HFFc6 (cell line): Measurements from ENCODE around the gene WDR27. TPM values are rescaled to one million over a fixed set of nuclear protein-coding genes. Genes with fewer than 3 reads are reported as not detected.

Experiments
- DNase-seq: peaks from one replicate; pipeline ENCODE4 v3.0.0-alpha.2; 2018
- H3K27ac Mint-ChIP-seq: 2 replicates; pipeline ENCODE4 v1.8.0; 2020; ENCODE audit warnings: mild to moderate bottlenecking, mixed read lengths
- H3K27me3 Mint-ChIP-seq: 2 replicates; pipeline ENCODE4 v1.8.0; 2021; ENCODE audit warnings: mild to moderate bottlenecking, moderate library complexity, mixed read lengths; ENCODE audit not compliant: insufficient read depth
- H3K36me3 Mint-ChIP-seq: 2 replicates; pipeline ENCODE4 v1.8.0; 2021; ENCODE audit warnings: low read depth, mixed read lengths
- H3K4me1 Mint-ChIP-seq: 2 replicates; pipeline ENCODE4 v1.8.0; 2020; ENCODE audit warnings: low read depth, mixed read lengths
- H3K4me3 Mint-ChIP-seq: 2 replicates; pipeline ENCODE4 v1.8.0; 2020; ENCODE audit warnings: mild to moderate bottlenecking, moderate library complexity, mixed read lengths
- H3K9me3 Mint-ChIP-seq: 2 replicates; pipeline ENCODE4 v1.8.0; 2020; ENCODE audit warnings: mild to moderate bottlenecking, mixed read lengths
- total RNA-seq, 6 experiments: library from RNA; stranded (reverse); fragmentation: NEBNext Ultra II Directional; extraction: Animal tissue kit (Norgen Biotek cat#: 25700); gene quantifications; 2 replicates in 1 of 6; 3 replicates in 5 of 6; pipeline ENCODE4 v1.2.3, GENCODE V29; 2021
- TF ChIP-seq, protein P1 (sequence below): fragments of 200-600 bp; sonication (generic); IDR thresholded peaks from 2 replicates; pipeline ENCODE4 v1.5.0; 2021; ENCODE audit warnings: antibody characterized with exemption, mild to moderate bottlenecking

WDR27 gene
- total RNA-seq, 6 experiments from 2014 or later, result 10.0 to 15.8 (median 12.1) TPM

DNA sequence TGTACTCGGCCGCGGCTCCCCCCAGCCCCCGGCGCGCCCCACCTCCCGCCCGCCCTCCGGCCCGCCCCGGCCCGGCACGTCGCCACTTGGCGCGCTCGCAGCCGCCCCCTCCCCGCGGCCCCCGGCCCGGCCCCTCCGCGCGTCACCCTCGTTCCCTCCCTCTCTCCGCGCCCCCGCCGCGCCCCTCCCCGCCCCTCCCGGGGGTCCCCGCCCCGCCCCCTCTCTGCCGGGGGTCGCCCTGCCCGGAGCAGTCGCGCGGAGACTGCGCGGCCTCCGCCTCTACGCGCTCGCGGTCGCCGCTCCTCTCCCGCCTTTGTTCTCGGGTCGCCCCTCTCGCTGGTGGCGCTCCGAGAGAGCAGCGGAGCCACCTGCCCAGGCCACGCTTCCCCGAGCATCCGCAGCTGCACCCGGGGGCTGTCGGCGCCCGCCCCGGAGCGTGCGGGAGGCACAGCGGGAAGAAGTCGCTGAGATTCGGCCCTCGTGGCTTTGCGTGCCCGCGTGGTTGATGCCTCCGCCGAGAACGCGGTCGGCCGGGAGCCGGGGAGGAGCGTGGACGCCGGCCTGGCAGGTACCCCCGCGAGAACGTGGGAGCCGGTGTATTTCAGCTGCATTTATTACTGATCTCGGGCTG is 22.8 kb upstream of the WDR27 start, which contains the start of gene PHF10:
TSS of gene PHF10 (minus strand) at position 7 of the 631 bp plus-strand sequence. CDS start 569 bp downstream, outside the sequence.
- no peaks in the 10 kb centered on the region; the same call in 1 of the 2 replicates for H3K27me3 Mint-ChIP-seq
- no peak for DNase-seq
- TF ChIP-seq, protein P1, sequence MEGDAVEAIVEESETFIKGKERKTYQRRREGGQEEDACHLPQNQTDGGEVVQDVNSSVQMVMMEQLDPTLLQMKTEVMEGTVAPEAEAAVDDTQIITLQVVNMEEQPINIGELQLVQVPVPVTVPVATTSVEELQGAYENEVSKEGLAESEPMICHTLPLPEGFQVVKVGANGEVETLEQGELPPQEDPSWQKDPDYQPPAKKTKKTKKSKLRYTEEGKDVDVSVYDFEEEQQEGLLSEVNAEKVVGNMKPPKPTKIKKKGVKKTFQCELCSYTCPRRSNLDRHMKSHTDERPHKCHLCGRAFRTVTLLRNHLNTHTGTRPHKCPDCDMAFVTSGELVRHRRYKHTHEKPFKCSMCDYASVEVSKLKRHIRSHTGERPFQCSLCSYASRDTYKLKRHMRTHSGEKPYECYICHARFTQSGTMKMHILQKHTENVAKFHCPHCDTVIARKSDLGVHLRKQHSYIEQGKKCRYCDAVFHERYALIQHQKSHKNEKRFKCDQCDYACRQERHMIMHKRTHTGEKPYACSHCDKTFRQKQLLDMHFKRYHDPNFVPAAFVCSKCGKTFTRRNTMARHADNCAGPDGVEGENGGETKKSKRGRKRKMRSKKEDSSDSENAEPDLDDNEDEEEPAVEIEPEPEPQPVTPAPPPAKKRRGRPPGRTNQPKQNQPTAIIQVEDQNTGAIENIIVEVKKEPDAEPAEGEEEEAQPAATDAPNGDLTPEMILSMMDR, result no peak
- H3K27ac Mint-ChIP-seq, result peak within 1 kb of the TSS; percentile 91
- H3K4me1 Mint-ChIP-seq, result peaks cover 28% of the 10 kb centered on the region
- no peaks in the 10 kb centered on the region for H3K9me3 Mint-ChIP-seq
- H3K36me3 Mint-ChIP-seq, result no peaks in the 10 kb centered on the region
- peak within 1 kb of the TSS; percentile 91 for H3K4me3 Mint-ChIP-seq

DNA sequence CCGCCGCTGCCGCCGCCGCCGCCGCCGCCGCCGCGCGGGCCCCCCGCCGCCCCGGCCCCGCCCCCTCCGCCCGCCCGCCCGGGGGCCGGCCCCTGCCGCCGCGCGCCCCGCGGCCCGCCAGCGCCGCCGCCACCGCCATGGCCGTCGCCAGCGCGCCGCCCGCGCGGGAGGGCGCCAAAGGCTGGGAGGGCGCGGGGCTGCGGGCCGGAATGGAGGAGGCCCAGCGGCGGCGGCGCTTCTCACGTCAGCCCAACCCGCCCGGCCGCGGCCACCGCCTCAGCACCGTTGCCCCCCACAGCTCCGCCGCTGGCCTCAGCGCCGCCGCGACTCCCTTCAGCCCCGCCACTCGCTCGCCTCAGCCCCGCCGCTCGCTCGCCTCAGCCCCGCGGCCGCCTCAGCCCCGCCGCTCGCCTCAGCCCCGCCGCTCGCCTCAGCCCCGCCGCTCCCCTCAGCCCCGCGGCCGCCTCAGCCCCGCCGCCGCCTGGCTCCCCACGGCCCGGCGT is 22.2 kb upstream of the WDR27 start:
- no peaks in the 10 kb centered on the region; the same call in 1 of the 2 replicates for H3K27me3 Mint-ChIP-seq
- H3K9me3 Mint-ChIP-seq, result no peaks in the 10 kb centered on the region
- H3K4me3 Mint-ChIP-seq, result peak overlapping the region; percentile 36; the same call in 1 of the 2 replicates
- H3K27ac Mint-ChIP-seq, result no peak overlapping the region
- TF ChIP-seq, protein P1, result no peak
- H3K4me1 Mint-ChIP-seq, result peaks cover 34% of the 10 kb centered on the region
- no peaks in the 10 kb centered on the region for H3K36me3 Mint-ChIP-seq
- no peak for DNase-seq

DNA sequence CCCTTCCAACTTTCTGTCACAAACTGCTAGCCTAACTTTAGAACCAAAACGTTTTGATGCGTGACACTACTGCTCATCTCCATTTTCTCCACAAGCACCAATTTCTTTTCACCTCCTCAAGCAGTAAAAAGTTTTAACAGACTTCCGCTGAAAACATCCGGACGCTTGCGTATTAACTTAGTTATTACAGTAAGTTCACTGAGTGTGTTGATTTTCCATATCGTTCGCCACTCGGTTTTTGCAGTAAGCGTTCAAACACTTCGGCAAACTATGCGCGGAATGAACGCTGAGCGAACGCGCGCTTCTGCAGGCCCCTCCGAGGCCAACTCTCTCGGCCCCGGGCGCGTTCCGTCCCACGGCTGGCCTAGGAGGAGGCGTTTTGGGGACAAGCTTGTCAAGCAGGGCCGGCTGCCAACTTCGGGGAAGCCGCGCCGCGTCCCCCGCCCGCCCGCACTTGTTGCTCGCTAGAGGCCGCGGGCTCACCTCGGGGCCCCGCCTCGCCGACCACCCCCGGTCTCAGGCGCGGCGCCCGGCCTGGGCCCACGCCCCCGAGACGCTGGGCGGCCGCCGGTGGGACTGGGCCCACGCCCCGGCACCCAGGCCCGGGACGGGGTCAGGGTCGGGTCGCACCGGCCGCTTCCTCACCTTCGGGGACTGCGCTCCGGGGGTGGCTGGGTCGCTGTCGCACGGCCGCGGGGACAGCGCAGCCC is 21.5 kb upstream of the WDR27 start:
- no peaks in the 10 kb centered on the region; the same call in 1 of the 2 replicates for H3K27me3 Mint-ChIP-seq

DNA sequence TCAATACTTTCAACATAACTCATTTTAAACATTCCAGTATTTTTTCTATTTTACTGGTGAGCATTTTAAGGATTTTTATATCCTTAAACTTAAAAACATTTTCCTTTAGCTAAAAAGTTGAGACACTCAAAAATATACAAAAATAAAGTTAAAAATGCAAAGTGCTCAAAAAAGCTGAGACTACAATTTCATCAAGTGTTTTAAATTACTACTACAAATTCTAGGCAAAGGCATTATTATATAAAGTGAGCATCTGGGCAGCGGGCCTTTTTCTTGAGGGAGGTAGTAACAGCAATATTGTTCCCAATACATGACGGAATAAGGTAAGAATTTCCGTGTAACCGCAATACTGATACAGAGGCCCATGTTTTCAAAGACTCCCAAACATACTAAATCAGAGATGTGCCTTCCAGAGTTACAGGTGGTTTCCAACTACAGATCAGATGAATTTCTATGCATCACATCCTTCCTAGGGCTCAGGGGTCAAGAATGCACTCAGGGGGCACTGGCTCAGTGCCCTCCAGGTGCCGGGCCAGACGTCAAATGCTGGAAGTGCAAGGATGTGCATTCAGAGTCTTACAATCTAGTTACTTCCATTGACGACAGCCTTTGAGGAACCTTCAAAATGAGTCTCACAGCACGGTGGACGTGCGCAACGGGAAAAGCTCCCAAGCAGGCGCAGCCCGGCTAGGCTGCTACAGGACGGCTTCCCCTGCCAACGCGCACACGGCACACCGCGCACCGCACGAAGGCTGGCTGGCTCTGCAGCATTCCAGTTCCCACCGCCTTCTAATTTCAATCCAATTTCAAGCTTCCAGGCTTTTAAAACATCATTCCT is 20.8 kb upstream of the WDR27 start:
- peaks cover 37% of the 10 kb centered on the region for H3K4me1 Mint-ChIP-seq
- no peaks in the 10 kb centered on the region for H3K36me3 Mint-ChIP-seq
- TF ChIP-seq, protein P1, result no peak
- peak overlapping the region; percentile 79 for H3K27ac Mint-ChIP-seq
- no peaks in the 10 kb centered on the region for H3K9me3 Mint-ChIP-seq
- no peaks in the 10 kb centered on the region; the same call in 1 of the 2 replicates for H3K27me3 Mint-ChIP-seq
- peak; percentile 40 for DNase-seq
- H3K4me3 Mint-ChIP-seq, result peak overlapping the region; percentile 91

More for the DNA sequence above, 21.5 kb upstream of the WDR27 start:
- Mint-ChIP-seq H3K36me3 (no peaks in the 10 kb centered on the region), H3K9me3 (no peaks in the 10 kb centered on the region), H3K4me3 (peak overlapping the region; percentile 91), H3K4me1 (peaks cover 37% of the 10 kb centered on the region), H3K27ac (peak overlapping the region; percentile 79)
- TF ChIP-seq, protein P1, result no peak
- DNase-seq, result peak; percentile 44

DNA sequence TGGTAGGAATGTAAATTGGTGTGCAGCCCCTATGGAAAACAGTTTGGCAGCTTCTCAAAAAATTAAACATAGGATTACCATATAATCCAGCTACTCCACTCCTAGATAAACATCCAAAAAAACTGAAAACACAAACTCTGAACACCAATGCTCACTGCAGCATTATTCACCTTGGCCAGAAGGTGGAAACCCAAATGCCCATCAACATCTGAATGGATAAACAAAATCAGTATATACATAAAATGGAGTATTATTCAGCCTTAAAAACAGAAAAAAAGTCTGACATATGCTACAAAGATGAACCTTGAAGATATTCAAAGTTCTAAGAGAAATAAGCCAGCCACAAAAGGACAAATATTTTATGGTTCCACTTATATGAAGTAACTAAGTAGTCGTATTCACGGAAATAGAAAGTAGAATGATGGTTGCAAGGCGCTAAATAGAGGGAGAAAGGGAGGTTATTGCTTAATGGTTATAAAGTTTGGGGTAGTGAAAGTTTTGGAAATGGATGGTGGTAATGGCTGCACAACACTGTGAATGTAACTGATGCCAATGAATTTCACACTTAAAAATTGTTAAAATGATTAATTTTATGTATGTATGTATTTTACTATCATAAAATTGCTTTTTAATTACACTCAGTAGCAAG is 18.5 kb upstream of the WDR27 start:
- H3K36me3 Mint-ChIP-seq, result no peaks in the 10 kb centered on the region

More for the DNA sequence above, 18.5 kb upstream of the WDR27 start:
- H3K27me3 Mint-ChIP-seq, result no peaks in the 10 kb centered on the region
- TF ChIP-seq, protein P1, result peak; percentile 48
- no peak overlapping the region for H3K27ac Mint-ChIP-seq
- DNase-seq, result no peak
- peaks cover 29% of the 10 kb centered on the region for H3K4me1 Mint-ChIP-seq
- no peaks in the 10 kb centered on the region for H3K9me3 Mint-ChIP-seq
- H3K4me3 Mint-ChIP-seq, result no peak overlapping the region
